ENCODE measurements around the gene HOXC5. TPM values are rescaled to one million over a fixed set of nuclear protein-coding genes. Genes with fewer than 3 reads are reported as not detected.
A peak's percentile ranks its signal among the peaks of the same experiment; 100 is the strongest.
"Not testable (repeated sequence)": the region's sequence is repeated elsewhere in the genome, so short reads cannot be mapped to it uniquely, and the experiment has no call there.

The HOXC5 gene
- polyA plus RNA-seq, 5 donors = 0.16 to 0.40 (median 0.22) TPM; not detected in 1

GRCh38 chr12:54033106-54033979, 493 bp downstream of the HOXC5 start:
- no peak for DNase-seq

- no peak for DNase-seq
These were observed 1.3 kb downstream of the HOXC5 start for GRCh38 chr12:54033980-54034784.

DNA sequence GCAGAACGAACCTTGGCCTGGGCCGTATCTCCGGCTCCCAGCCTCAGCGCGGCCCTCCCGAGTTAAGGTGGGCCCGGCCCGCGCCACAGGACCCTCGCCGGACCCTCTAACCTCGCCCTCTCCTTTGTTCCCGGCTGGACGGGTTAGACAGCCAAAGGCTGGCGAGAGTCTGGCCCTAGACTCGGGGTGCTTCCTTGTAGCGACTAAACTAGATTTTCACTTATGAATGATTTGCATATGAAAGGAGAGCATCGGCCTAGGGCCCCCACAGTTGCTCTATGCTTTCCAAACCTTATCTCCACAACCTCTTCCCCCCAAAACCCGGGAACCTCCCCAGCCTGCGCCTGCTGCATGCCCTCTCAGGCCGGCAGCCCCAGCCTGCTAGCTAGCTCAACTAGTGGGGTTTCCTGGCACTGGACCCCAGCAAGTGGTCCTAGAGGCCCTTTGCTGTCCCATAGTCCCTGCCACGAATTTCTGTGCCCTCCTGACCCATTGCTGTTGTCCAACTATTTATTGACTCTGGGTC, 2.0 kb downstream of the HOXC5 start:
- no peak for DNase-seq

GRCh38 chr12:54035568-54036264, 2.9 kb downstream of the HOXC5 start:
- no peak for DNase-seq

GRCh38 chr12:54036620-54037359, 3.9 kb downstream of the HOXC5 start:
- DNase-seq = no peak

- no peak for DNase-seq
These were observed 4.8 kb downstream of the HOXC5 start for GRCh38 chr12:54037360-54038283.

DNA sequence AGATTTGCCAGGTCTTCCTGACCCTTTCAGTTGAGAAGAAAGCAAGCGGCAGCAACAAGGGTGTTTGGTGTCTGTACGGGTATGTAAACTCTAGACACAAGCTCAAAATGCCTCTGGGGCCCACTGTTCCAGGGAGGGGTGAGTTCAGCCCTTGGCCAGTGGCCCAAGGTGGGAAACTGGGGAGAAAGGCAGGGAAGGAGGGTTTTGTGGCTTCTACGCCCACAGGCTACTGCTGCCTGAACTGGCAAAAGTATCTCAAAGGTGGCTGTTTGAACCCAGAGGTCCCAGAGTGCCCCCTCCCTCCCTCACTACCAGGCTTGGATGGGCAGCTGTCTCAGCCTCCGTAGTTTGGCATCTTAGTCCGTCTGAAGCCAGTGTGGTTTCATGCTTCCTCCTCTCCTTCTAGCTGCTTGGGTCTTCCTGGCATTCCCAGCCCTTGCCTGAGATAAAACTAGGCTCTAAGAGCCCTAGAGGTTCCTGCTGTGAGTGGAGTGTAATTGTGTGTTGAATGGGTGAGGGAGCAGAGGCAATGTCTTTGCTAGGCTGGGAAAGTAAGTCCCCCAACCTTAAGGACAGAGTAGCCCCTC, 5.5 kb downstream of the HOXC5 start:
- DNase-seq = no peak

- no peak for DNase-seq
These were observed 6.1 kb downstream of the HOXC5 start for GRCh38 chr12:54038871-54039414.

GRCh38 chr12:54039417-54040147, 6.7 kb downstream of the HOXC5 start:
- DNase-seq = peak; percentile 71 to 80

DNA sequence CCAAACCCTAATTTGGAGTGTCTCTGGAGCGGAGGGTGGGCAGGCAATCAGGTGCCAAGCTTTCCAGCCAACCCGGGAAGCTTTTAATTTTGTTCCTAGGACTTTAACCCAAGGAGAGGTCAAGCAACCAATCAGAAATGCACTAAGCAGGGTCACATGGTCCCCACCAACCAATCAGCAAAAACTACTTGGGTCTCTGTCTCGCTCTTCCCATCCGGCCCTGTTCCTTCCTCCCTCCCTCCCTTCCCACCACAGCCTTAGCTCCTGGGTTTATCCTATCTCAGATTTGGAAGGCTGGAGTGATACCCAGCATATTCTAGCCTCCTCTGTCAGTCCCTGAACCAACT, 7.3 kb downstream of the HOXC5 start:
- no peak for DNase-seq

DNA sequence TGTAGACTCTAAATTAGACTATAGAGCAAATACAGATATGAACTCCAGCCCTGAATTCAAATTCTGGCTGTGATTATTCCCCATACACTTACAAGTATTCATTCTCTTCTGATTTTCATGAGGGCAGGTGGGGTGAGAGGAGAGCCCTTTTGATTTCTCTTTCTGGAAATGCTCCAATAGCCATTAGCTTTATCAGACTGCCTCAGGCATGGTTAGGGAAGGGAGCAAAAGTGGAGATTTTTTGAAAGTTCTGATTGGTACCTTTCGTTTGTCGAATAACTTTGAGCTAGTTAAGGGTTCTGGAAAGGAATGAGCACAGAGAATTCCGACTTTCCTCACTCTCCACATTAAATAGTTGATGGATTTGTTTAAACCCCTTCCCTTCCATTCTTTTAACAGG, 7.8 kb downstream of the HOXC5 start:
- DNase-seq = no peak

GRCh38 chr12:54041097-54041690, 8.3 kb downstream of the HOXC5 start:
- no peak for DNase-seq

DNA sequence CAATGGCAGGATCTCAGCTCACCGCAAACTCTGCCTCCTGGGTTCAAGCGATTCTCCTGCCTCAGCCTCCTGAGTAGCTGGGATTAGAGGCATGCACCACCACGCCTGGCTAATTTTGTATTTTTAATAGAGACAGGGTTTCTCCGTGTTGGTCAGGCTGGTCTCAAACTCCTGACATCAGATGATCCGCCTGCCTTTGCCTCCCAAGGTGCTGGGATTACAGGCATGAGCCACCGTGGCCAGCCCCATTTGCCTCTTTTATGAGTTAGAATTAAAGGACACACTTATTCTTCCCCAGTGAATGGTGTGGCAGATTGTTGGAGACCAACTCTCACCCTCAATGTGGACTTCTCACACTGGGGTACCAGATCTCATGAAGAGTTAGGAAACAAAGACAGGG, 9.2 kb downstream of the HOXC5 start:
- not testable (repeated sequence) for DNase-seq

DNA sequence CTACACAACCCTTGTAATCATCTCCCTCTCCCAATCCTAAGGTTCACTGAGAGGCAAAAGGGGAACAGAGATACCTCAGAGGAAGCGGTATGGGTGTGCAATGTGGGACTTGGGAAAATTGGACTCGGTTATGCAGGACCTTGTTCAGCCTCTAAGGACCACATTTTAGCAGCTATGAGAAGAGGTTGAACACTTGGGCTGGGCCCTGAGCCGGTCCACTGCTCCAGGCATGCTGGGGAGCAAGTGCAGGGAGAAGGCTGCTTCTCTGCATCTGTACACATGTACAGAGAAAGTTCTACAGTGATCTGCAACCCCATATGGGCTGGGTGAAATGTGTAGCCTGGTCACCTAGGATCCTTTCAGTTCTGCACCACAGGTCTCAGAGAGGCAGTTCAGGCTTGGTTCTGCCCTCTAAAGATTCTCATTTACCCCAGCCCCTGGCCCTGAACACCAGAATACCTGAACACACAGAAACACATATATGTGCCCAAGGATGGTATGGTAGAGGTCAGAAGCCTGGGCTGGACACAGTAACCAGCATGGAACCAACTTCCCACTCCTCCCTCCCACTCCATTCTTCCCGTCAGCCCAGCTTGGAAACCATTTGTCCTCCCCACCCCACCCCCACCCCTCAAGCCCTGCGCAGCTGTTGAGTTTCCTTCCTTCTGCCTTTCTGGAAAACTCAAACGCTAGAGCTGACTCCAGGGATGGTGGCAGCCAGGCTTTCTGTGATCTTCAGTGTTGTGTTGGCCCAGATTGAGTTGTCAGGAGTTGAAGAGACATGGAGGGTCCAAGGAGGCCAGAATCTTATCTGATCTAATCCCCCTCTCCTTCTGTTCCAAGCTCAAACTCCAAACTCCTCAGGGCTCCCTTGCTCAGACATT, 10.4 kb downstream of the HOXC5 start:
- no peak for DNase-seq

DNA sequence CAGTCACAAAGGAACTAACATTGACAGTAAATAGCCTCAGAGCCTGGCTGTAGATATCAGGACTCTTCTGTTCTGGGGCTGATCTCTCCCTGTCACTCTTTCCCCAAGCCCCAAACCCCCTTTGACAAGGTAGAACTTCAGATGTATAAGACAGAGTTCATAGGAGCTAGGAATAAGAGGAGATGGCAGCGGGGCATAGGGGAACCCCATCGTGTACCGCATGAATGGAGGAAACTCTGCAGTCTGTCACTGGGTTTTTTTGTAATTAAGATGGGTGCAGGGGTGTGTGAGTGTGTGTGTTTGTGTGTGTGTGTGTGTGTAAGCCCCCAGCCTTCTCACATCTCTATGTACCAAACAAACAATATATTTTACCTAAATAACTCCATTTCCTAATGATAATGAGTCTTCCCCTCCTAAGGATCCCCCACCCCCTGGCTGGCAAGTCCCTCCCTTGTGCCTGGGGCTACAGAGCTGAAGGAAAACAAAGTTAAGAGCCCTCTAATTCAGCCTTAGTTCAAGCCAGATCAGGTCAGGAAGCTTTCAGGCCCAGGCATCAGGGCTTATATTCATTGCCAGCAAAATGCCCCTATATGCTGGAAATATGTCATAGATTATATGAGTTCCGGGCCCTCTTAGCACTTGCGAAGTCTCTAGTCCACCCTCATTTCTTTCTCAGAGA, 11.7 kb downstream of the HOXC5 start:
- no peak for DNase-seq

DNA sequence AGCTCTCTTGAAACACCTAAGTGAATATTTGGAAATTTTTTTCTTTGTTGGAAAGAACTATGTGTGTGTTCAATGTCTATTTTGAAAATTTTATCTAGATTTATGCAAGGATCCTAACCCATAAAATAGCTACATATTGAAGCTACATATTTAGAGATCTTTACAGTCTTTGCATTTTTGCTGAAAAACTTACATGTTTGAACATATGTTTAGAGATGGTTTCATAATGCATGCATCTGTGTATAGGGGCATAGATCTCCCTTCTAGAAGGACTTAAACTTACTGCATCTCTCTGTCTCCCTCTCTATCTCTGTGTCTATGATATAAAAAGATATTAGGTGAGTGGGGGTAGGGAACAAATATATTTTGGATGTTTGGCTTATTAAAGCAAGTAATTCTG, 12.6 kb downstream of the HOXC5 start:
- no peak for DNase-seq
